HepG2 (cell line): ENCODE results near the gene UBE2C. TPM values are rescaled to one million over a fixed set of nuclear protein-coding genes. Genes with fewer than 3 reads are reported as not detected.

Source experiments
- ATAC-seq: fragments of 200-7000 bp; cut with Tn5 transposase; 3 replicates; pipeline ENCODE4 v1.9.1; 2020; ENCODE audit warnings: mild to moderate bottlenecking, moderate library complexity
- BruUV-seq: library from RNA; stranded (reverse); fragments of 400-500 nt; replicated peaks from 2 replicates; lab custom pipeline; 2021; lab: Mats Ljungman, UMichigan
- CTCF ChIA-PET: fragments of 300-600 bp; formaldehyde crosslinking; extraction: SDS; loops from one replicate; lab custom pipeline; 2021; ENCODE audit warnings: low total read pairs, inconsistent platforms, low intra/inter-chr PET ratio; lab: Yijun Ruan, JAX
- POLR2A ChIA-PET: fragments of 350-600 bp; sonication (Branson Sonifier 250); formaldehyde crosslinking; loops from one replicate; lab custom pipeline; 2020; ENCODE audit warnings: antibody characterized with exemption, inconsistent platforms; lab: Yijun Ruan, JAX
- DNase-seq: peaks from one replicate; pipeline ENCODE4 v3.0.0-alpha.2; 2015; ENCODE audit warnings: low spot score
- FAIRE-seq: peaks from 3 replicates; lab custom pipeline; 2011; peaks lifted over from hg19 to GRCh38; lab: Jason Lieb, UNC
- H2AFZ ChIP-seq: one replicate; pipeline ENCODE4 v1.6.1; 2011; ENCODE audit warnings: low read length, inconsistent platforms
- H3K27ac ChIP-seq: fragments of 300-600 bp; 3 replicates; pipeline ENCODE4 v1.8.0; 2011; ENCODE audit warnings: mixed run types, mild to moderate bottlenecking, mixed read lengths, low read length, inconsistent platforms; ENCODE audit not compliant: insufficient read depth; ENCODE audit errors: extremely low read length
- H3K27me3 ChIP-seq, 2 experiments: fragments of 200-600 bp in 1 of 2; 2 replicates in 1 of 2; 3 replicates in 1 of 2; pipeline versions ENCODE4 v1.6.0 to v1.8.0; 2011; ENCODE audit warnings: low read length in 2 of 2, mild to moderate bottlenecking in 2 of 2, moderate library complexity in 2 of 2, inconsistent platforms in 1 of 2; ENCODE audit not compliant: insufficient read depth in 2 of 2, control insufficient read depth in 1 of 2
- H3K36me3 ChIP-seq, 2 experiments: fragments of 200-600 bp in 1 of 2; replicated peaks in 1 of 2; 2 replicates in 1 of 2; 3 replicates in 1 of 2; pipeline versions ENCODE4 v1.5.1 to v1.8.0; 2011; ENCODE audit warnings: low read length in 2 of 2, inconsistent platforms in 1 of 2; ENCODE audit not compliant: insufficient read depth in 2 of 2, control insufficient read depth in 1 of 2
- H3K4me1 ChIP-seq: 2 replicates; pipeline ENCODE4 v1.5.1; 2012; ENCODE audit warnings: low read length, inconsistent platforms; ENCODE audit not compliant: insufficient read depth
- H3K4me2 ChIP-seq: 2 replicates; pipeline ENCODE4 v1.6.0; 2011; ENCODE audit warnings: low read depth, low read length, inconsistent platforms
- H3K4me3 ChIP-seq, 3 experiments: fragments of 200-600 bp in 1 of 3; sonication (generic), shearing (Covaris generic) in 1 of 3; replicated peaks in 1 of 3; 2 replicates each; pipeline ENCODE4 v1.5.1; 2011 to 2016; ENCODE audit warnings: low read length in 3 of 3, inconsistent platforms in 2 of 3, low read depth in 2 of 3, mild to moderate bottlenecking in 2 of 3, control low read depth in 1 of 3, mixed read lengths in 1 of 3; ENCODE audit not compliant: insufficient read depth in 1 of 3
- H3K79me2 ChIP-seq: one replicate; pipeline ENCODE4 v1.6.1; 2011; ENCODE audit warnings: low read length, inconsistent platforms; ENCODE audit not compliant: insufficient read depth
- H3K9ac ChIP-seq: 2 replicates; pipeline ENCODE4 v1.6.0; 2011; ENCODE audit warnings: mild to moderate bottlenecking, low read depth, low read length, inconsistent platforms; ENCODE audit not compliant: insufficient read depth
- H3K9me3 ChIP-seq: 2 replicates; pipeline ENCODE4 v1.5.1; 2012; ENCODE audit warnings: mild to moderate bottlenecking, low read length
- H4K20me1 ChIP-seq: 2 replicates; pipeline ENCODE4 v1.6.0; 2011; ENCODE audit warnings: inconsistent platforms, mild to moderate bottlenecking, low read length, moderate library complexity; ENCODE audit not compliant: insufficient read depth
- DPF2 ChIP-seq: sonication (generic); formaldehyde crosslinking; IDR thresholded peaks from 2 replicates; pipeline ENCODE4 v1.4.0; 2020; ENCODE audit warnings: mild to moderate bottlenecking, low read depth, missing genetic modification reagents, borderline replicate concordance
- FOXA3 ChIP-seq: IDR thresholded peaks from 2 replicates; pipeline ENCODE4 v1.6.1; 2016; ENCODE audit warnings: missing genetic modification reagents, missing compliant biosample characterization
- GMEB2 ChIP-seq: IDR thresholded peaks from 2 replicates; pipeline ENCODE4 v1.6.1; 2016; ENCODE audit warnings: missing biosample characterization, missing genetic modification reagents, low read depth
- KDM5A ChIP-seq: fragments of 200-600 bp; sonication (generic); IDR thresholded peaks from 2 replicates; pipeline ENCODE4 v1.7.0; 2018; ENCODE audit warnings: antibody characterized with exemption, mild to moderate bottlenecking, low read length, borderline replicate concordance
- SNAPC2 ChIP-seq: sonication (generic); formaldehyde crosslinking; IDR thresholded peaks from 2 replicates; pipeline ENCODE4 v1.8.1; 2022; ENCODE audit warnings: mild to moderate bottlenecking, missing genetic modification reagents
- THYN1 ChIP-seq: sonication (generic); formaldehyde crosslinking; IDR thresholded peaks from 2 replicates; pipeline ENCODE4 v1.8.1; 2023; ENCODE audit warnings: low read depth, mild to moderate bottlenecking, moderate library complexity, missing genetic modification reagents, borderline replicate concordance
- ZBTB46 ChIP-seq: sonication (generic); formaldehyde crosslinking; IDR thresholded peaks from 2 replicates; pipeline ENCODE4 v1.4.0; 2020; ENCODE audit warnings: mild to moderate bottlenecking, missing genetic modification reagents, borderline replicate concordance
- ZNF431 ChIP-seq: sonication (generic); formaldehyde crosslinking; IDR thresholded peaks from 2 replicates; pipeline ENCODE4 v1.9.0; 2022; ENCODE audit warnings: missing genetic modification reagents, low read depth, mild to moderate bottlenecking, borderline replicate concordance
- ZNF513 ChIP-seq: sonication (generic); formaldehyde crosslinking; conservative IDR thresholded peaks from 2 replicates; pipeline ENCODE4 v1.5.0; 2020; ENCODE audit warnings: missing genetic modification reagents
- ZNF550 ChIP-seq: sonication (generic); formaldehyde crosslinking; IDR thresholded peaks from 2 replicates; pipeline ENCODE4 v1.4.0; 2020; ENCODE audit warnings: mild to moderate bottlenecking, missing genetic modification reagents, borderline replicate concordance
- ZNF615 ChIP-seq: sonication (generic); formaldehyde crosslinking; IDR thresholded peaks from 2 replicates; pipeline ENCODE4 v1.5.0; 2020; ENCODE audit warnings: mild to moderate bottlenecking, missing genetic modification reagents, borderline replicate concordance
- ZNF724P ChIP-seq: sonication (generic); formaldehyde crosslinking; IDR thresholded peaks from 2 replicates; pipeline ENCODE4 v1.8.0; 2022; ENCODE audit warnings: missing genetic modification reagents, borderline replicate concordance
- ZSCAN25 ChIP-seq: sonication (generic); formaldehyde crosslinking; IDR thresholded peaks from 2 replicates; pipeline ENCODE4 v1.8.0; 2022; ENCODE audit warnings: mild to moderate bottlenecking, missing genetic modification reagents
- WGBS: methylation state at CpG from one replicate; pipeline ENCODE4 v1.1.6; 2017; ENCODE audit warnings: low lambda C conversion rate; 5-methylcytosine and 5-hydroxymethylcytosine counted together
- in situ Hi-C: cut with HindIII; loops from 2 replicates; pipeline ENCODE4 v1.10.0; 2017; ENCODE audit warnings: low pct_unique_long_range_greater_than_20kb; ENCODE audit not compliant: extremely low pct_ligation_motif_present
- intact Hi-C: fragments of 100-400 bp; cut with micrococcal nuclease; formaldehyde crosslinking; loops from one replicate; pipeline ENCODE4 v1.10.0; 2022; ENCODE audit not compliant: unreplicated experiment
- polyA plus RNA-seq, 8 experiments: library from polyadenylated mRNA; depleted of rRNA in 3 of 8; stranded (reverse) in 7 of 8; unstranded in 1 of 8; fragments of >200 nt; fragmentation: Illumina TruSeq in 4 of 8; extraction: Trizol in 4 of 8; gene quantifications; 2 replicates each; pipeline versions ENCODE4 v1.2.1 to v1.2.3, GENCODE V29; 2011 to 2016; ENCODE audit warnings: low read depth in 4 of 8, missing spikeins in 1 of 8, mixed read lengths in 1 of 8; ENCODE audit not compliant: insufficient read depth in 1 of 8
- total RNA-seq, 5 experiments: library from RNA; depleted of rRNA; stranded (reverse); fragments of >200 nt; fragmentation: Illumina TruSeq; extraction: Trizol; gene quantifications; 2 replicates each; pipeline ENCODE4 v1.2.3, GENCODE V29; 2016; ENCODE audit warnings: low read depth in 1 of 5
- TF ChIP-seq, protein P1 (sequence below): sonication (generic); formaldehyde crosslinking; conservative IDR thresholded peaks from 2 replicates; pipeline ENCODE4 v1.8.1; 2023; ENCODE audit warnings: missing genetic modification reagents
- TF ChIP-seq, protein P2 (sequence below): sonication (generic); formaldehyde crosslinking; IDR thresholded peaks from 2 replicates; pipeline ENCODE4 v1.4.0; 2020; ENCODE audit warnings: missing genetic modification reagents

The UBE2C gene
- total and polyA plus RNA-seq, 2 of the 13 experiments (the other 11 are each of a cell fraction or from before 2014, with no cell fraction given) = 100 to 123 TPM

- TF ChIP-seq, protein P1, sequence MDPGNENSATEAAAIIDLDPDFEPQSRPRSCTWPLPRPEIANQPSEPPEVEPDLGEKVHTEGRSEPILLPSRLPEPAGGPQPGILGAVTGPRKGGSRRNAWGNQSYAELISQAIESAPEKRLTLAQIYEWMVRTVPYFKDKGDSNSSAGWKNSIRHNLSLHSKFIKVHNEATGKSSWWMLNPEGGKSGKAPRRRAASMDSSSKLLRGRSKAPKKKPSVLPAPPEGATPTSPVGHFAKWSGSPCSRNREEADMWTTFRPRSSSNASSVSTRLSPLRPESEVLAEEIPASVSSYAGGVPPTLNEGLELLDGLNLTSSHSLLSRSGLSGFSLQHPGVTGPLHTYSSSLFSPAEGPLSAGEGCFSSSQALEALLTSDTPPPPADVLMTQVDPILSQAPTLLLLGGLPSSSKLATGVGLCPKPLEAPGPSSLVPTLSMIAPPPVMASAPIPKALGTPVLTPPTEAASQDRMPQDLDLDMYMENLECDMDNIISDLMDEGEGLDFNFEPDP (CRISPR knock-in tag) = 0 out of 2 replicates have a peak, but pooled peaks have one; percentile 57
- TF ChIP-seq THYN1 (CRISPR knock-in tag) (no peak), ZNF550 (no peak), ZNF615 (no peak), DPF2 (CRISPR knock-in tag) (no peak), ZBTB46 (CRISPR knock-in tag) (0 out of 2 replicates have a peak, but pooled peaks have one; percentile 13), ZSCAN25 (CRISPR knock-in tag) (no peak)
These were observed 1.0 kb downstream of the UBE2C start (continued) for GRCh38 chr20:45813489-45813888.

GRCh38 chr20:45814314-45814713 is 1.9 kb downstream of the UBE2C start:
- no peak overlapping the region for H3K4me3 ChIP-seq
- no peak overlapping the region for H2AFZ ChIP-seq
- CTCF ChIA-PET = no interaction called here
- in situ Hi-C loops (no loop called here), intact Hi-C loops (no loop called here)
- no peak for ATAC-seq
- peak overlapping the region; percentile 39 for H3K4me2 ChIP-seq
- peaks cover 11 to 33% of the 10 kb centered on the region in 2 experiments for H3K36me3 ChIP-seq
- H3K9me3 ChIP-seq = no peaks in the 10 kb centered on the region
- H3K27me3 ChIP-seq = no peaks in the 10 kb centered on the region
- peaks cover 30% of the 10 kb centered on the region for H3K4me1 ChIP-seq
- no peak overlapping the region for H3K27ac ChIP-seq
- DNase-seq = no peak
- H4K20me1 ChIP-seq = no peaks in the 10 kb centered on the region
- WGBS = 88% methylated on average over 3 of the region's 3 CpGs
- POLR2A ChIA-PET = interaction anchor here (0.6 to 1.2 kb wide), 2 partner anchors 14 to 22 kb away, joined by 3 read pairs; no protein-coding TSS in a partner anchor
- no TSS peak for BruUV-seq
- H3K79me2 ChIP-seq = peaks cover 15% of the 10 kb centered on the region
- H3K9ac ChIP-seq = no peak overlapping the region
- FAIRE-seq = no peak
- TF ChIP-seq SNAPC2 (0 out of 2 replicates have a peak, but pooled peaks have one; percentile 25), FOXA3 (CRISPR knock-in tag) (0 out of 2 replicates have a peak, but pooled peaks have one; percentile 17), ZNF513 (CRISPR knock-in tag) (0 out of 2 replicates have a peak, but pooled peaks have one; percentile 54), ZNF431 (CRISPR knock-in tag) (no peak), ZNF724P (no peak), GMEB2 (CRISPR knock-in tag) (no peak), KDM5A (no peak)
- TF ChIP-seq, protein P2, sequence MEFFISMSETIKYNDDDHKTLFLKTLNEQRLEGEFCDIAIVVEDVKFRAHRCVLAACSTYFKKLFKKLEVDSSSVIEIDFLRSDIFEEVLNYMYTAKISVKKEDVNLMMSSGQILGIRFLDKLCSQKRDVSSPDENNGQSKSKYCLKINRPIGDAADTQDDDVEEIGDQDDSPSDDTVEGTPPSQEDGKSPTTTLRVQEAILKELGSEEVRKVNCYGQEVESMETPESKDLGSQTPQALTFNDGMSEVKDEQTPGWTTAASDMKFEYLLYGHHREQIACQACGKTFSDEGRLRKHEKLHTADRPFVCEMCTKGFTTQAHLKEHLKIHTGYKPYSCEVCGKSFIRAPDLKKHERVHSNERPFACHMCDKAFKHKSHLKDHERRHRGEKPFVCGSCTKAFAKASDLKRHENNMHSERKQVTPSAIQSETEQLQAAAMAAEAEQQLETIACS (CRISPR knock-in tag) = no peak
